Activated T-helper 1 cell treated with anti-CD3 and anti-CD28 coated beads, Interleukin-12 subunit alpha, Interleukin-12 subunit beta, Interleukin-2, Interleukin-4 antibody, amounts not matched to agents 30 ng/mL and 10 ng/mL and 1 ng/mL, durations not matched to agents 14 hours and 24 hours and 36 hours (primary cell): ENCODE results near the gene DAPK2. TPM values are rescaled to one million over a fixed set of nuclear protein-coding genes. Genes with fewer than 3 reads are reported as not detected.
"Not testable (repeated sequence)": the region's sequence is repeated elsewhere in the genome, so short reads cannot be mapped to it uniquely, and the experiment has no call there.

ENCODE experiments used
- DNase-seq: peaks from one replicate; pipeline ENCODE4 v3.0.0; 2021; ENCODE audit warnings: low spot score
- H3K27ac Mint-ChIP-seq: one replicate; pipeline ENCODE4 v1.8.0; 2021; ENCODE audit warnings: mild to moderate bottlenecking, mixed read lengths
- H3K27me3 Mint-ChIP-seq: one replicate; pipeline ENCODE4 v1.8.0; 2022; ENCODE audit warnings: mild to moderate bottlenecking, moderate library complexity, mixed read lengths; ENCODE audit not compliant: insufficient read depth
- H3K36me3 Mint-ChIP-seq: one replicate; pipeline ENCODE4 v1.8.0; 2021; ENCODE audit warnings: low read depth, mixed read lengths
- H3K4me1 Mint-ChIP-seq: one replicate; pipeline ENCODE4 v1.8.0; 2021; ENCODE audit warnings: low read depth, mixed read lengths
- H3K4me3 Mint-ChIP-seq: one replicate; pipeline ENCODE4 v1.8.0; 2021; ENCODE audit warnings: mild to moderate bottlenecking, moderate library complexity, mixed read lengths
- H3K9me3 Mint-ChIP-seq: one replicate; pipeline ENCODE4 v1.8.0; 2021; ENCODE audit warnings: mixed read lengths
- intact Hi-C: fragments of 100-400 bp; cut with micrococcal nuclease; formaldehyde crosslinking; loops from one replicate; pipeline ENCODE4 v1.15.1; 2024
- total RNA-seq: library from RNA; stranded (reverse); gene quantifications from 2 replicates; pipeline ENCODE4 v1.2.3, GENCODE V29; 2022

DAPK2 gene
- total RNA-seq, 1 donor from 2014 or later, result 8.7 TPM

- Mint-ChIP-seq H3K27ac (peak overlapping the region; percentile 100), H3K4me1 (peaks cover 56% of the 10 kb centered on the region), H3K4me3 (peak overlapping the region; percentile 77), H3K9me3 (no peaks in the 10 kb centered on the region), H3K36me3 (peaks cover 10% of the 10 kb centered on the region), H3K27me3 (no peaks in the 10 kb centered on the region)
- intact Hi-C loops, result loop anchor here (1.0 to 5.0 kb wide), 6 partner anchors 14 to 79 kb away; partner anchors contain the start of gene DAPK2
- DNase-seq, result no peak
Measured at GRCh38 chr15:63971904-63972303, 74.4 kb downstream of the DAPK2 start.

- H3K4me3 Mint-ChIP-seq, result peak overlapping the region; percentile 77
- intact Hi-C loops, result loop anchor here (1.0 to 5.0 kb wide), 6 partner anchors 15 to 78 kb away; partner anchors contain the start of gene DAPK2
- DNase-seq, result peak; percentile 55
- no peaks in the 10 kb centered on the region for H3K27me3 Mint-ChIP-seq
- peaks cover 8% of the 10 kb centered on the region for H3K36me3 Mint-ChIP-seq
- H3K9me3 Mint-ChIP-seq, result no peaks in the 10 kb centered on the region
- peak overlapping the region; percentile 100 for H3K27ac Mint-ChIP-seq
- peaks cover 56% of the 10 kb centered on the region for H3K4me1 Mint-ChIP-seq
Measured at GRCh38 chr15:63971427-63971805, 74.9 kb downstream of the DAPK2 start.

GRCh38 chr15:63970621-63971426 is 75.5 kb downstream of the DAPK2 start:
- DNase-seq, result peak; percentile 27
- Mint-ChIP-seq H3K9me3 (no peaks in the 10 kb centered on the region), H3K4me1 (peaks cover 56% of the 10 kb centered on the region), H3K27me3 (no peaks in the 10 kb centered on the region), H3K27ac (peak overlapping the region; percentile 100), H3K4me3 (peak overlapping the region; percentile 77), H3K36me3 (peaks cover 11% of the 10 kb centered on the region)
- intact Hi-C loops, result loop anchor here (1.0 to 5.0 kb wide), 7 partner anchors 15 to 78 kb away; partner anchors contain the start of gene DAPK2

GRCh38 chr15:63969652-63970421 is 76.4 kb downstream of the DAPK2 start:
- intact Hi-C loops, result loop anchor here (1.0 to 5.0 kb wide), 2 partner anchors 57 to 74 kb away; no protein-coding TSS in a partner anchor
- Mint-ChIP-seq H3K36me3 (peaks cover 11% of the 10 kb centered on the region), H3K9me3 (peaks cover 3% of the 10 kb centered on the region), H3K4me1 (peaks cover 56% of the 10 kb centered on the region), H3K27ac (peak overlapping the region; percentile 100), H3K4me3 (peak overlapping the region; percentile 51), H3K27me3 (peaks cover under 1% of the 10 kb centered on the region)
- DNase-seq, result no peak

- no peak for DNase-seq
- intact Hi-C loops, result no loop called here
- Mint-ChIP-seq H3K36me3 (peaks cover 19% of the 10 kb centered on the region), H3K4me1 (peaks cover 55% of the 10 kb centered on the region), H3K4me3 (peak overlapping the region; percentile 19), H3K27me3 (peaks cover 2% of the 10 kb centered on the region), H3K9me3 (peaks cover 14% of the 10 kb centered on the region), H3K27ac (peak overlapping the region; percentile 59)
Measured at GRCh38 chr15:63968700-63969099, 77.6 kb downstream of the DAPK2 start.

GRCh38 chr15:63968122-63968524 is 78.2 kb downstream of the DAPK2 start:
- intact Hi-C loops, result no loop called here
- H3K27ac Mint-ChIP-seq, result no peak overlapping the region
- H3K36me3 Mint-ChIP-seq, result peaks cover 25% of the 10 kb centered on the region
- H3K4me3 Mint-ChIP-seq, result no peak overlapping the region
- peaks cover 49% of the 10 kb centered on the region for H3K4me1 Mint-ChIP-seq
- peaks cover 19% of the 10 kb centered on the region for H3K9me3 Mint-ChIP-seq
- H3K27me3 Mint-ChIP-seq, result peaks cover 5% of the 10 kb centered on the region
- DNase-seq, result no peak

GRCh38 chr15:63967616-63968015 is 78.7 kb downstream of the DAPK2 start:
- no peak overlapping the region for H3K27ac Mint-ChIP-seq
- peaks cover 19% of the 10 kb centered on the region for H3K9me3 Mint-ChIP-seq
- H3K4me3 Mint-ChIP-seq, result no peak overlapping the region
- no peak for DNase-seq
- H3K27me3 Mint-ChIP-seq, result peaks cover 5% of the 10 kb centered on the region
- H3K4me1 Mint-ChIP-seq, result peaks cover 46% of the 10 kb centered on the region
- intact Hi-C loops, result no loop called here
- peaks cover 25% of the 10 kb centered on the region for H3K36me3 Mint-ChIP-seq

- H3K4me1 Mint-ChIP-seq, DNase-seq, H3K4me3 Mint-ChIP-seq, H3K27ac Mint-ChIP-seq, intact Hi-C loops: not testable (repeated sequence)
- H3K27me3 Mint-ChIP-seq, result peaks cover 25% of the 10 kb centered on the region
- peaks cover 32% of the 10 kb centered on the region for H3K9me3 Mint-ChIP-seq
- peaks cover 24% of the 10 kb centered on the region for H3K36me3 Mint-ChIP-seq
Measured at GRCh38 chr15:63962947-63963721, 83.2 kb downstream of the DAPK2 start.

GRCh38 chr15:63953524-63953923 is 92.8 kb downstream of the DAPK2 start:
- Mint-ChIP-seq H3K27me3 (peaks cover 8% of the 10 kb centered on the region), H3K27ac (no peak overlapping the region), H3K36me3 (peaks cover 5% of the 10 kb centered on the region), H3K4me1 (peaks cover 12% of the 10 kb centered on the region), H3K9me3 (no peaks in the 10 kb centered on the region), H3K4me3 (no peak overlapping the region)
- intact Hi-C loops, result no loop called here
- no peak for DNase-seq

- intact Hi-C loops, result no loop called here
- Mint-ChIP-seq H3K27me3 (peaks cover 6% of the 10 kb centered on the region), H3K9me3 (no peaks in the 10 kb centered on the region), H3K4me3 (no peak overlapping the region), H3K27ac (no peak overlapping the region), H3K4me1 (peaks cover 15% of the 10 kb centered on the region), H3K36me3 (peaks cover 4% of the 10 kb centered on the region)
- no peak for DNase-seq
Measured at GRCh38 chr15:63950911-63951481, 95.3 kb downstream of the DAPK2 start.

- H3K27me3 Mint-ChIP-seq, result no peaks in the 10 kb centered on the region
- peaks cover 3% of the 10 kb centered on the region for H3K36me3 Mint-ChIP-seq
- DNase-seq, result no peak
- intact Hi-C loops, result loop anchor here (5.0 kb wide), 3 partner anchors 43 to 118 kb away; partner anchors contain the start of gene DAPK2
- H3K4me3 Mint-ChIP-seq, result no peak overlapping the region
- H3K4me1 Mint-ChIP-seq, result peaks cover 31% of the 10 kb centered on the region
- H3K27ac Mint-ChIP-seq, result no peak overlapping the region
- no peaks in the 10 kb centered on the region for H3K9me3 Mint-ChIP-seq
Measured at GRCh38 chr15:63948971-63949370, 97.3 kb downstream of the DAPK2 start.

GRCh38 chr15:63948436-63948835 is 97.8 kb downstream of the DAPK2 start:
- Mint-ChIP-seq H3K4me1 (peaks cover 31% of the 10 kb centered on the region), H3K27ac (no peak overlapping the region), H3K27me3 (no peaks in the 10 kb centered on the region), H3K36me3 (peaks cover 3% of the 10 kb centered on the region), H3K4me3 (no peak overlapping the region), H3K9me3 (no peaks in the 10 kb centered on the region)
- intact Hi-C loops, result loop anchor here (5.0 kb wide), 3 partner anchors 44 to 119 kb away; partner anchors contain the start of gene DAPK2
- no peak for DNase-seq
